ENCODE data around the gene STIM2.

GRCh38 chr4:26861434-26862186, 969 bp downstream of the STIM2 start:
- TF ChIP-seq CTCF (conservative IDR thresholded peaks at IDR 0.05; ENCODE audit: low read depth, low read length), result no peak
- no peak for TF ChIP-seq EZH2 (IDR thresholded peaks at IDR 0.05; ENCODE audit: borderline replicate concordance, low read depth, low read length, poor library complexity, severe bottlenecking)
